ENCODE results near the gene PRSS12.
"Not testable (repeated sequence)": the region's sequence is repeated elsewhere in the genome, so short reads cannot be mapped to it uniquely, and the experiment has no call there.

Gene PRSS12

DNA sequence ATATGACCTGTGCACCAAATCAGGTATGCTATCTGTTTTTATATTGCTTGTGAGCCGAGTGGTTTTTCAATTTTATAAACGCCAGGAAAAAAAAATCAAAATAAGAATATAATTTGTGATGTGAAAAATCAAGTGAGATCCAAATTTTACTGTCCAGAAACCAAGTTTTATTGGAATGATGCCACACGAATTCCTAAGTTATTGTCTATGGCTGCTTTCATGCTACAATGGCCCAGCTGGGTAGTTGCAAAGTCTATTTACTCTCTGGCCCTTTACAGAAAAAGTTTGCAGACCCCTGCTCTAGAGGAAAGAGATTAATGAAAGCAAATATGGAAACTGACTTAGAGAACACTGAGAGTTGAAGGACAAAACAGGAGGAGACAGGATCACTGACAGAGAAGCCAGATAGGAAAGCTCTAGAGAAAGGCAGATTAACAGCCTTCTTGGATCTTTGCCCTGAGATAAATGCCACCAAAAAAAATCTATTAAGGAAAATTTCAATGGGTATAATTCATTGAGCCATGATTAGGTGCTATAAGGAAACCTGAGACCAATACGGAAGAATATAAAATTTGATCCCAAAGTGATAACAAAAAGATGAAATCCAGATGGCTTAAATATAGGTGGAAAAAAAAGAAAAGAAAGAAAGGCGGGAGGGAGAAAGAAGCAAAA lies 29.8 kb downstream of the PRSS12 start:
- no peak for DNase-seq

DNA sequence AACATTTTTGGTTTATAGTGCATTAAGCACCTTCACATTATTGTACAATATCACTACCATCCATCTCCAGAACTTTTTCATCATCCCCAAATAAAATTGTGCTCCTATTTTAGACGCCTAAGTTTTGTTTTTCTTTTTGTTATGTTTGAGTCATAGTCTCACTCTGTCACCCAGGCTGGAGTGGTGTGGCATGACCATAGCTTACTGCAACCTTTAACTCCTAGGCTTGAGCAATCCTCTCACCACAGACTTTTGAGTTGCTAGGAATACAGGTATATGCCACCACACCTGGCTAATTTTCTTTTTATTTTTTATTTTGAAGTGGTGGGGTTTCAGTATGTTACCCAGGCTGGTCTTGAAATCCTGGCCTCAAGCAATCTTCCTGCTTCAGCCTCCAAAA lies 33.9 kb downstream of the PRSS12 start:
- DNase-seq, result no peak

DNA sequence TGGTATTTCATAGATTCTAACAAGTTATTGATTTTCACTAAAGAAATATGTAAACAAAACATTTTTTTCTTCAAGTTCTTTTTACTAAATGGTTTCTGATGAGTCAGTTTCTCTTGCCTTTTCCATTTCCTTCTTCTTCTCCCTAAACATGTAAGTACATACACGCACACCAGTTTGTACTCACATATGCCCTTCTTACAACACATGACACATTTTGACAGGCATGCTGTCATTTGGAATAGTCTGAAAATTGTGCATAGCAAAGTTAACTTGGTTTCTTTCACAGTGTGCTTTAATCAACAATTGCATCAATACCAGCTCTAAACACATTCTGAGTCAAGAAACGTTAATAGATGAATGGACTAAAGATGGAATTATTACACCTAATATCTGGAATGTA lies 35.1 kb downstream of the PRSS12 start:
- DNase-seq, result no peak

DNA sequence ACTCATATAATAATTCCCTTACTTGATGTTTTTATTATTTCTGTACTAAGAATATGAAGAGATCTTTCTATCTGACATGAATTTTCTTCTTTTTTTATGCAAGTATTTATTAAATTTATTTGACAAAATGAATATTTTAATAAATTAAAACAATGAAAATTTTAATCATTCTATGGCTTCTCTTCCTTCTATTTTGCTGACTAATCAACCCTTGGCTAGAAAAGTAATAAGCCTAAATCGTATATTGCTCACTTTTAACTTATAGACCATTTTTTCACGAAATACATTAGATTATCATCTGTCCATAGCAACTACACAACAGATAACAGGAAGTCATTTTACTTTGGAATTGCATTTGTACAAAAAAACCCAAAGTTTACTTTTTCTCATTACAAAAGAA lies 38.6 kb downstream of the PRSS12 start:
- DNase-seq, result no peak

DNA sequence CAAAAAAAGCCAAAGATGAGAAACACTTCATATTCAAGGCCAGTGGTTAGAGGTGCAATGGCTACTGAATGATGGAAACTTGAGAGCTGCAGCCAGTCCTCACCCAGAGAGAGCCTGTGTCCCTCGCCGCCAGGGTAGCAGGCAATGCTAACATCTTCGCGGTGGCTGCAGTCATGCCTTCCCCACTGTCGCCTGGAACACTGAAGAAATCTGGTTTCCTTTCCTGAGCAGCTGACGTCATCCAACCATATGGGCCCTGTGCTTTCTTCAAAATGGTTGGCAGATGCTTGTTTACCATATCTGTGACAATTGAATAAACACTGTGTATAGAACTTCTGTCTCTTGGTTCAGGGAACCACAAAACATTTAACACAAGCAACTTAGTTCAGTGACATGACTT lies 39.7 kb downstream of the PRSS12 start:
- peak; percentile 49 for DNase-seq

DNA sequence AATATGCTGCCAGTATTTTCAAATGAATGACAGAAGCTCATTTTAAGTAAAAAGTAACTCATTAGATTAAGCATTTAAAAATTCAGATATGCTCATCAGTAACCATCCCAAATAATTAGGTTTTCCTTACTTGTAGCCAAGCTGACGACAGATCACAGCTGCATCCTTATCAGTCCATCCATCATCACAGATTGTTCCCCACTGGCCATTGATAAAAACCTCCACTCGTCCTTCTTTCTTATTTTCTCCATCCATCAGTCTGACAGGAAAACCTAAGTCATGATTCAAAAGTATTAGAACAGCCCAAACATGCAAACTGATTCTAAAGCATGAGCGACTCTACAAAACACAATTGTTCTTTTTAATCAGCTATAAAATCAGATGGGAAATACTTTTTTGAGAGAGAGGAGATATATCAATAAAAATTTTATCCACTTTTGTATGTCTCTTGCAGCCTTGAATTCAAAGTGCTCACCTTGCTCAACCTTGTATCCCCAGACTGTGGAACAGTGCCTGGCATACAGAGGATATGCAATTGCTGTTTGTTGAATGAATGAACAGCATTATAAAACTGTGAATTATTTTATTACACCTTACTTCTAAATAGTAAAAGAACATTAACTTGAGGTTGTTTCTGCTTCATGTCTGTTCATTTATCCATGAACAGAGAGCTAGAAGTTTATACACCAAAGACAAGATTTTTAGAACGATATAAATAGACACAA lies 44.3 kb downstream of the PRSS12 start:
- no peak for DNase-seq

DNA sequence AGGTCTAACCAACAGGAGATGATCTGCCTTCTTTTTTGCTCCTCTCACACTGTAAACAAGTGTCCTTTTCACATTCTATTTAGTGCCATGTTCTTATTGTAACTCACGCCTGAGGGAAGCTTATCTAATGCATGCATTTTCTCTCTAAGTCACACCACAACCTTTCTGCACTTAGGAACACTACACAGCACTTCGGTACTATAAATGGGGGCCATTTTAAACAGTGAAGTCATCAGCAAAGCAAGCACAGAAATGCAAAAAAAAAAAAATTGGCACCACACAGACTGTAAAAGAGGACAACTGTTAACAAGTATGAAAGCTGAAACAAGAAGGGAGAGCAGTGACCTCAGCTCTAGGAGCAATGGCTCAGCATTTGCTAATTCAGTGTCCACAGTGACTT lies 45.2 kb downstream of the PRSS12 start:
- DNase-seq, result no peak

- not testable (repeated sequence) for DNase-seq
Observed at GRCh38 chr4:118299619-118300018, 53.2 kb downstream of the PRSS12 start.

- DNase-seq, result no peak
Observed at GRCh38 chr4:118296729-118297128, 56.1 kb downstream of the PRSS12 start.

GRCh38 chr4:118290951-118291350 lies 61.9 kb downstream of the PRSS12 start:
- DNase-seq, result peak; percentile 51

- DNase-seq, result peak; percentile 97
Observed at GRCh38 chr4:118289794-118290193, 63.0 kb downstream of the PRSS12 start.

GRCh38 chr4:118287711-118288451 lies 64.9 kb downstream of the PRSS12 start:
- peak; percentile 82 for DNase-seq

- DNase-seq, result no peak
Observed at GRCh38 chr4:118286685-118287084, 66.1 kb downstream of the PRSS12 start.

DNA sequence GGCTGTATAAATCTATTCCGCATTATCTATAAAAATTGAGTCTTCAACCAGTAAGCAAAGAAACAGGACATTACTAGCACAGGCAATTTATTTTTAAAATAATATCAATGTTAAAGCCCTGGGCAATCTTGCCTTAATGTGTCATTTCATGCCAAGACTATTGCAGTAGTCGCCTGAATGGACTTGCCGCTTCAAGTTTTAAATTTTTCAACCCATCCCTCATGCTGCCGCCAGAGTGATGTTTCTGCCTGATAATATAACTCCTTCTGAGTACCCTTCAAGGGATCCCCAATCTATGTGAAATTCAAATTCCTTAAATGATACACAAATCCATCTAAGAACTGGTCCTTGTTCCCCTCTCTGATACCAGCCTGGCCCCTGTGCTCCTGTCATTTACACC lies 66.9 kb downstream of the PRSS12 start:
- DNase-seq, result no peak

DNA sequence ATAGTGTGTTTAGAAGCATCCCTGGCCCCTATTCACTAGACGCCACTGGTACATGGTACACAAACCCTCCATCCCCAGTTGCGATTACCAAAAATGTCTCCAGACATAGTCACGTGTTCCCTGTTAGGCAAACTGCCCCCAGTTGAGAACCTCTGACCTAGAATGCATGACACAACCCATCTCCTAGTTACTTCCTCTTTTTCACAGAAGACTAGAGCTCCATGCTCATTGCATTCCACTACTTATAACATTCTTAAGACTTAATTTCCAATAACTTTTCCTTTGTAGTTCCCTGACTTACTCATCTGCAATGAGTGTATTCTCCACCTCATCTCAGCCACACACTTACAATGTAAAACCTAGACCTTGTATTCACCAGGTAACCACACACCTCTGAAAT lies 68.6 kb downstream of the PRSS12 start:
- DNase-seq, result no peak

GRCh38 chr4:118282692-118283091 lies 70.1 kb downstream of the PRSS12 start:
- peak; percentile 42 for DNase-seq

- DNase-seq, result peak; percentile 60
Observed at GRCh38 chr4:118281611-118282442, 71.0 kb downstream of the PRSS12 start.

DNA sequence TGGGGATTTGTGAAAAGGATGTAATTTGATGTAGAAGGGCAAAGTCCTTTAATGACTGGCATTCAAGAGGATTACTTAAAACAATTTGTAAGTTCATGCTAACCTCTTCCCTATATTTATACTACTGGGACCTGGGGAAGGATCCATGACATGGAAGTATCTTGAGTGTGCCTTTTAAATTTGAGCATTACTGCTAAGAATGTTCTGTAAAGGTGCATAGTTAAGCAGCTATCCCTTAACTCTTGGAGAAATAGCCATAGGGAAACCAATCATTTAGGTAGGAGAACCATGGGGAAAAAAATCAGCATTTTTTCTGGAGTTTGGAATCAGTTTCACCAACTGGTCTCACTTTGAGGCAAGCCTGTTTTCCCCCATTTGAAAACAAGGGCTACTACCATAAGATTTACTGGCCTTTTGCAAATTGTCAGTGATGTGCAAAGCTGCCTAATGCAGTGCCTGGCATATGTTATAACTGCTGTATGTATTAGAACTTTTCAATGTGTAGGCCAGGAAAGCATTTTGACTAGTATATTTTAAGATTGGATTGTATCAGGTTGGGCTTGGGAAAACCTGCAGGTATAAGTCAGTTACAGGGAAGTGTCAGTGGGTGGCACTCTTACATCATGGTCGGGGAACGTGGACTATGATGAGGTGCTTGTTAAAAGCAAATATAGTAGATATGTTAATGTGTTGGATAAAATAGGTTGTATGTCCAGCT lies 72.1 kb downstream of the PRSS12 start:
- peak; percentile 78 for DNase-seq

DNA sequence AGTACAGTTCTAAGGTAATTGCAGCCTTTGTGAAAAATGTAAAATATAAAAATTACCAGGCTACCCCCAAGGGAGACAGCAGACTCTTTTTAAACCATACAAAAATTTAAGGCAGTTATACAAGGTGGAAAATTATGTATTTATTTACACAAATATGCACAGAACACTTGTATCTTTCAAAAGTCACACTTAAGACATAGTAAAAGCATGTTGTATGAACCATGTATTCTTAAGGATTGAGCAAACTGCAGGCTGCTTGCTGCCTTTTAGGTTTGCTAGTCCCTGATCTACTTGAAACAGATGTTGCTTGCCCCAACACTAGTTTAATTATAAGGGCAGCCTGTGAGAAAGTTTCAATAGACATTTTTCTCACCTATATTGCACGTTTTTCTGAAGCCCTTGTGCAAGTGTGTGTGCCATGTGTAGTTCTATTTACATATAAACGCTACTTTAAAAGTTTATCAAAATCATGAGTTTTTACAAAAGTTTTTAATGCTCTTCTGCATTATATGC lies 72.8 kb downstream of the PRSS12 start:
- no peak for DNase-seq

GRCh38 chr4:118279328-118279727 lies 73.5 kb downstream of the PRSS12 start:
- no peak for DNase-seq

- peak; percentile 92 for DNase-seq
Observed at GRCh38 chr4:118278473-118279274, 74.1 kb downstream of the PRSS12 start.

Measured in fibroblast of skin of right quadriceps (primary cell).